DMS53 treated with DMSO at 0.1 percent for 48 hours (cell line): Measurements from ENCODE around the gene ARMH3.

Experiments
- DNase-seq: peaks from one replicate; lab custom pipeline; 2025; ENCODE audit not compliant: unreplicated experiment; lab: John Stamatoyannopoulos, UW

Gene ARMH3

DNA sequence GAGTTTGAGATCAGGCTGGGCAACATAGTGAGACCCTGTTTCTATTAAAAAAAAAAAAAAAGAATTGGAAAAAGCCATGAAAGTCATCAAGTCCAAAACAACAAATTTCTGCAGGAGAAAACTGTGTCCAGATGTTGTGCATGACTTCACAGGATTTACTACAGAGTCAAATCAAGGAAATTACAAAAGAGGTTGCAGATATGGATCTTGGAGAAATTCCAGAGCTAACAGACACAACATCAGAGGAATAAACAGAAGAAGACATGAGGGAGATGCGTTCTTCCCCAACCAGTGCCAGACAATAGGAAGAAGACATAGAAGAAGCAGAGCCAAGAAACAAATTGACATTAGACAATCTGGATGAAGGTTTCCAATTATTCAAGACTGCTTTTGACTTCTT lies 188.0 kb downstream of the ARMH3 start:
- DNase-seq: no peak

DNA sequence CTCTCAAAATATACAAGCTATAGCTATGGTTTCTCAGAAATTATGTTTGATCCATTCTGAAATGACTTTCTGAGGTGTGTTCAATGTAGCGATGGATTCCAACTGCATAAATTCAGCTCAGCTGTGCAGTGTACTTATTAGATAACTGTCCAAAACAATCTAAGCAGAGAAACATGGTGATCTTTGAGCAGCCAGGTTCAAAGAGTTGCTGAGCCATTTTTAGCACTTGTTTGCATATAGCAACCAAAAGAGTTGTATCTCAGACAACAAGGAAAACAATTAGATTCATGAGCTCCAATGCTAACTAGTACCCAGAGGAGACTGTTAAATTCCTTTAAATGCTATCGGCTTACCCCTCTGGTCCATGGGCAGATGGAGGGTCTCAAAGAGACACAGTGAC lies 196.4 kb downstream of the ARMH3 start:
- no peak for DNase-seq

DNA sequence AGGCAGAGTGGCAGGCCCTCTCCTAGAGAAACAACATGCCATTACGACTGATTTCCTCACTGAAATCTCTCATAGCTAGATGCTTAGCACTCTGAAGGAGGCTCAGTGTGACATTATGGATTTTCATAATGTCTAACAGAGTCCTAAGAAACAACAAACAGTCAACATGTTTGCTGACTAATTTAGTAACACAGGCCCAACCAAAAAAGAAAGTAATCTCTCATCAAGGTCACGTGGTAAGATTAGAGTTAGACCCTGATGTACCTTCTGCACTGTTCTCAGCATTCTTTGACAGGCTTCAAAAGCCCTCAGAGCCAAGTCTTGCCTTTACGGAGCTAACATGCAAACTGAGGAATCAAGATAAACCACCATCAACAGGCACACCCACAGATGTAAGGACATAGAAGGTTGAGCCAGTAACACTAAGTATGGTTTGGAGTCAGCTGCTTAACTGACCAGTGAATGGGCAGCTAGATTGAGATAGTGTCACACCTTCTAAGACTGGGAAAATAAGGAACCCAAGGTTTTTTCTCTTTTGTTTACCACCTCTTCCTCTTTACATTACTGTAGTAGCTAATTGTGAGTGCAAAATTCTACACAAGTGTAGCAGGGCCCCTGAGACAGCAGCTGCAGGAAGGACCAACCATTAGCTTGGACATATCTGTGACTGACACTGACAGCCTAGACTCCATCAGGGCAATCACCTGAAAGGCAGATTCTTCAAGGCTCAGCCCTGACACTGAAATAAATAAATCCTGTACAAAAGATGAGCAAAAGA lies 197.1 kb downstream of the ARMH3 start:
- DNase-seq: no peak

DNA sequence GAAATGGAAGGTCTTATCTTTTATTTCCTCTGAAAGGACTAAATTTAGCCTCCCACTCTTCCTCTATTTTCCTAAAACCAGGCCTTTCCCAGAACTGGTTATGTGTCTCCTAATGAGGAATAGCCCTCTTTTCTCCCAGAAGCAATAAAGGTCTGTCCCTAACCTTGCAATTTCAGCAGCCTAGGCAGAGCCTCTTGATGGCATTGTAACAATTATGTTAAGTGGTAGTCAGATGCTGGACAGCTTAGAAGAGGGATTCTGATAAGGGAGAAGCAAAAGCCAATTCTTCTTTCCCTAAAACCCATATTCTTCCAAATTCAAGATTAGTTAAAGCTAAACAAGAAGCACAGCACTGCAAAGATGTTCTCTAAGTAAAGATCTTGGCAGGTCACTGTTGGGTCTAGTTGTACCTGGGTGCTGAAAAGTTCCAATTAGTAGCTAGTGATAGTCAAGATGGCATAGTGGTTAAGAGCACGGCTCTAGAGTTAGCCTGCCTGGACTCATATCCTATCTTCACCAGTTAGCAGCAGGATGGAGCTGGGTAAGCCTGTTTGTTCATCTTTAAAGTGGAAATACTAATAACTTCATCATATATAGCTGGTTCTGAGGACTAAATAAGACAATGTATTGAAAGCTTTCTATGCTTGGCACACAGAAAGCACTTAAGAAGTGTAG lies 198.0 kb downstream of the ARMH3 start:
- DNase-seq: no peak

DNA sequence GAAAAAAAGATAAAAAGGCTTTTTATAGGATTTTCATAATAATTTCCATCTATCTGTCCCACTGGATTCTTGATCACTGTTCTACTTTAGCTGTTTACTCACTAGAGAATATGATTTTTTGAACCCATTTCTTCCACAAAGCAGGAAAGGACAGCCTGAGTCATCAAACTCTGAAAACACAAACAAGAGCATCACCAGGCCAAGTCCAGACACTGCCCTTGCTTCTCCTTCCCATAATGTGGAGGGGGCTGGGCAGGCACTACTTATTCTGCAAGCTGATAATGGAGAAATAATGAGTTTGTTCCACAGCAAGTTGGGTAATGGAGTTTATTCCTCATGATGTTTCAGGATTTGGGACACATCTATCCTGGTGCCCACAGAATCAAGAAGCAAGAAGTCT lies 199.3 kb downstream of the ARMH3 start:
- no peak for DNase-seq

DNA sequence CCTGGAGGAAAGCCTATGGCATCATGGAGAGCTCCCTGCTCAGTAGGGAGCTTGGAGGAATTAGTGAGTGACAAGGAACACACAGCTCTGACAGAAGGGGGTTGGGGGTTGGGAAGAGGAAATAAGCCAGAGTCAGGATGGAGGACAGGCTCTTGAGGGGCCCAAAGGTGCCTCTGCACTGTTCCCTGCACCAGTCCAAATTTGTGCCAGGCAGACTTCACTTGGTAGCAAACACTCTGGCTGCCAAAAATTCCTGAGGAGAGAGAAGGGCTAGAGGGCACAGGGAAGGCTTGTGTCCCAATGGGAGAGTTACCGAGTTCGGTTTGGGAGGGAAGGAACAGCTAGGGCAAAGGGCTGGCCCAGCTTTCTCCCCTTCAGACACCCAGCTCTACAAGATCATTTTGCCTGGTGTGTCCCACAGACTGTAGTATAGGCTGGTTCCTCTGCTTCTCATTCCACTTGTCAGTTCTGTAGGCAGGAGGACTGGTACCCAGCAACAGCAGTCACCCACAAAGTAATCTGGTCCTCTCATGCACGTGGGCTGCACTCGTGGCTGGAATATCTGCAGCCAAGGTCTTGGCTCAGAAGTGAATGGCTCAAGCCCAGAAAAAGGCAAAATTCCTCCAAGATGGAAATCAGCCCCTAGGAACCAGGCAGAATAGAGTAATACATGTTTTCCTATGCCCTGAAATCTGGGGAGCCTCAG lies 204.4 kb downstream of the ARMH3 start:
- DNase-seq: no peak

DNA sequence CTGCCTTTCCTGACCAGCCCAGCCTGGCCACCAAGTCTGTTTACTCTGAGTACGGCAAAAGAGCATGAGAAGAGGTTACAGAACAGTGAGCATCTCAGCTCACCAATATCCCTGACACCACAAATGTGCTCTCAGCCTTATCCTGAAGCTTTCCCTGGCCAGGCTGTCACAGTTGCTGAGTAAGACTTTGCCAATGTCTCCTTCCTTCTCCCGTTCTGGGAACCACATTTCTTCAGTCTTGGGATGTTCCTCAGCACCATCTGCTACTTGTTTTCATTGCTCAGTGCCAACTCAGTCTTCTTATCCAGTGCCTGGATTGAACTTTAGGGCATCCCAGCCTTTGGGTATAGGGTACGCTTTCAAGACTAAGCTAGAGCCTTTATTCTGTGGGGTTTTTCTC lies 205.2 kb downstream of the ARMH3 start:
- no peak for DNase-seq

DNA sequence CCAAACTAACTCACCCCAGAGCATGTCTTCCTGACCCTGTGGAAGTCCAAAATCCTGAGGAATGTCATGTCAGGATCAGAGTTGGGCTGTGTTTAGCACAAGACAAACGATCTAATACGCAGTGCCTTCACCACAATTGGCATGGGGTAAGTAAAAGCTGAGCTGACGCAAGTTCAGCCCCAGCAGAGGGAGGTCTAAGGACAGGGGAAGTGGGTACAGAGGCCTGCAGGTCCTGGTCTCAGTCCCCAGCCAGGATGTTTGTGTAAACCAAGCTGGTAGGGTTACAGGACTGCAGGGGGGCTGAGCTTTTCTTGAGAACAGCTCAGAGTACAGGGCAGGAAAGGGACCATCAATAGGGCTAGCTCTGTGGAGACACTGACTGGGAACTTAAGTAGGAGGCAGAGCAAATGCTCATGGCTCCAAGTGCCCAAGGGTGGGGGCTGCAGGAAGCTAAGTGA lies 207.1 kb downstream of the ARMH3 start:
- DNase-seq: no peak

DNA sequence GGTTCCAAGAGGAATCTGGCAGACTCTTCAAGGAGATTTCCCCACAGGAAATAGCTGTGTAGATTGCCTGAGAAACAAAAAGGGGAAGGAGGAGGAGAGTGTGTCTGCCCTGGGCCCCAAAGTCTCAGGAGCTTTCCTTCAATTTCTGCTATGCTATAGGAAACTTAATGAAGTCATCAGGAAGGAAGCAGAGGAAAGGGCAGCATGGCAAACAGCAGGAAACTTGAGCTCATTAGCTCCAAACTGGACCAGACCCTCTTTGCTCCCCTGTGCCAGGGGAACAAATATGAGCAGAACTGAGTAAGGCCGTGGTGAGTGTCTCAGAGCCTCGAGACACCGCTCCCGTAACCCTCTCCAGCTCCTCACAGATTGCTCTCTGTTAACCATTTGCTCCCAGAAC lies 207.6 kb downstream of the ARMH3 start:
- DNase-seq: no peak

DNA sequence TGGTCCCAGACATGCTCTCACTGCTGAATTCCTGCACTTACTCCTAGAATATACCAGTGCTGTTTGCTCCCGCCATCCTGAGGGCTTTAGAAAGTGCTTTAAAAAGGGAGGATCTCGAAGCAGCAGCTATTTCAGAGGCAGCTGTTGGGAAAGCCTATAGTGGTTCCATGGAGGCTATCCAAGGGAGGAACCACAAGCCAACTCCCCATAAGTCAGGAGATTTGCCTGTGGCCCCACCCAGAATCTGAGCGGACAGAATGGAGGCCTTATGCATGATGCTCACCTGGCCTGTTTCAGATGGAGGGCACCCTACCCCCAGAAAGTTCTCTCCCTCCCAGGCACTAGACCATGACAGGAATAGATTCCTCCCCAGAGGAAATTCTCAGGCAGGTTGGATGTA lies 210.1 kb downstream of the ARMH3 start:
- DNase-seq: no peak

GRCh38 chr10:101843032-101844021 lies 212.6 kb downstream of the ARMH3 start, which contains the start of gene KCNIP2:
Gene KCNIP2, minus strand, starts transcription at chr10:101843800. Its CDS starts 232 bp downstream, at chr10:101843568.
- DNase-seq: peak; percentile 68

- no peak for DNase-seq
Observed at GRCh38 chr10:101841826-101842225, 214.1 kb downstream of the ARMH3 start.

DNA sequence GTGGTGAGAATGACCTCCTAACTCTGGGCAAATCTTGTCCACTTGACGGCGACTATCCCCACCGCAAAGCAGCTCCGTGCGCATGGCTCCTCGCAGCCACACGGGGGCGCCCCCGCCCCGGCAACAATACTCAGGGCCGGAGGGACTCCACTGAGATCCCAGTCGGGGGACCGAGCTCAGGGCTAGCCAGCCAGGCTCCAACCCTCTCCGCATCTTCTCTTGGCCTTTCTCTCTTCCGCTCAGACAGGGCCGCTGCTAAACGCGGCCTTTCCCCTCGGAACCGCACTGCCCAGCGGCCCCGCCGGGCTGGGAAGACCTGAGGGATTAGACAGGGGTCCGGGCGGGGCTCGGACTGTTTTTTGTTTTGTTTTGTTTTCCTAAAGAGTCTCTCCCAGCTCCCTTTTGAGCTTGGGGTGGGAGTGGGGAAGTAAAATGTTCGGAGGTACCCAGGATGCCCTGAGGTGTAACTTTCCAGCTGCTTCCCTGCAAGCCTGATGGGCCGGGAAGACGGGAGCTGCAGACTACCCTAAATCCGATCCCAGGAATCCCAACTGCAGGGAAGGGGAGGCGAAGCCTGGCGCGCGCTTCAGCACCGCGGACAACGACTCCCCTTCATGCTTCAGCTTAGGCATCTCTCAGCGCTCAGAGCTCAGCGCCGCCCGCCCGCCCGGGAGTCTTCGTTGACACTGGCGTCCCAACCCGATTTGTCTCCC lies 215.1 kb downstream of the ARMH3 start:
- DNase-seq: peak; percentile 77

GRCh38 chr10:101840102-101840684 lies 215.8 kb downstream of the ARMH3 start:
- DNase-seq: no peak

- no peak for DNase-seq
Observed at GRCh38 chr10:101839416-101840063, 216.4 kb downstream of the ARMH3 start.

DNA sequence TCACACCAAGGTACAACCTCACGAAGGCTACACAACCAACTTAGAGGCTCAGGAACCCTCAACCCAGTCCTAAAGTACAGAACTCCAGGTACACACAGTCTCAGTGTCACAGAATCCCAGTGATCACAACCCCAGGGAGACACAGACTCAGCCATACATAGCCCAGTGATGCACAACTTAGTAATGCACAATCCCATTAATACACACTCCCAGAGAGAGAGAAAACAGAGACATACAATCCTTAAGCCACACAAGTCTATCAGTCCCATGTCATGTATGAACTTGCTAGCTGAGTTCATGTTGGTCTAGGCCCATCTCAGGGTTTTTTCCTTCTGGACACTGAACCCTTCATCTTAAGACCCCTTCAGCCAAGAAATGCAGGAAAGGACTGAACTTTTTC lies 217.0 kb downstream of the ARMH3 start:
- no peak for DNase-seq

DNA sequence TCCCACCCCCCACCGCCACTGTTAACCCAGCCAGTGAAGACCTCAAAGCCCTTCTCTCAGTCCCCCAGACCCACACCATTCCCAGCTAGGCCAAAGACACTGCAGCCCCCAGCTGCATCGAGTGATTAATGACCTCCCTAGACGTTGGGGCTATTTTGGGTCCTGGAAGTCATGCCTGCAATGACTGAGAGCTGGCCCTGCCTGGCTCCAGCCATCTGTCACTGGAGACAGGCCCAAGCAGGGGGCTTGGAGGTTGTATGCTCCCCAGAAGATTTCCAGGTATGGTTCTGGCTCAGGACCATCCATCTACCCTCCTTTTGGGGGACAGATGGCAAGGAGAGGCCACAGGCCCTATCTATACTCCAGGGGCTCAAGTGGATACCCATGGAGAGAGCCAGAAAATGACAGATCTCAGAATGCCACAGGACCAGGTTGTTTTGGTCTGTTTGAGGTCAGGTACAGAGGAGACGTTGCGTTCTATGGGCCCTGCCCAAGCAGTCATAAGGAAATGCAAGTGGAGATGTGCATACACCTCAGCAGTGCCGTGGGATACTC lies 217.5 kb downstream of the ARMH3 start:
- no peak for DNase-seq

DNA sequence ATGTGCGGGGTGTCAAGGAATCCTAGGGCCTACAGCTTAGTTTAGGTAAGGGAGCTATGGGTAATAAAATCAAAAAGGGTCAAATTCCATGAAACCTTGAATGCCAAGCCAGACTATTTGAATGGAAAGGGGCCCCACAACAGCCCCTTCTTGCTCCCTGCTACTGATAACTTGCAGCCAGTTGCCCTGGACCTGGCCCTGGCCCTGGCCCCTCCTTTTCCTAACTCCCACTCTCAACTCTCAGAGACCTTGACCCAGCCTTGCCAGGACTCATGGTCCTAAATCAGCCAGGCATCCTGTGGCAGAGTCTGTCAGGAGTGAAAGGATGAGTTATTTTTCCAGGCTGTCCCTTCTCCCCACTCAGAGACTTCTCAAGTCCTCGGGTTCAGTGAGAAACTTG lies 218.2 kb downstream of the ARMH3 start:
- DNase-seq: no peak

DNA sequence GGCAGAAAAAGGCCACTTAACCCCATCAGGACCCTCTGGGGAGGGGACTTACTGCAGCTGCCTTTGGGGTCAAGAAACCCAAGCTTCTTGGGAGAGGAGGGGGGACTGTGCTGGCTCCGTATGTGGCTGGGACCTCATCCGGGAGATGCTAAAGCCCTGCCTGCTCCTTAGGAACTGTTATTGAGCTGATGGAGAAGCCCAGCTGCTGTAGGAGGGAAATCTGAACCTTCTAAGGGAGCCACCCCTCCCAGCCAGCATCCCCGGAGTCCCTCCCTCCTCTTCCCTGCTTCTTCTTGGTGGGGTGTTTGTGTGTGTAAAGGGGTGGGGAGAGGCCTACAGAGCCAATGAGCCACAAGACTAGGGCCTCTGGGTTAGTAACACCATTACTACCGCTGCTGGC lies 220.6 kb downstream of the ARMH3 start:
- DNase-seq: no peak
